T-helper 17 cell (primary cell): ENCODE data around the gene FAM107A. TPM values are rescaled to one million over a fixed set of nuclear protein-coding genes. Genes with fewer than 3 reads are reported as not detected.

Source experiments
- ATAC-seq: fragments of 150-1000 bp; cut with Tn5 transposase; 2 replicates; pipeline ENCODE4 v1.10.0; 2021; ENCODE audit warnings: mild to moderate bottlenecking, moderate library complexity
- DNase-seq, 3 donors: peaks; one replicate each; pipeline versions ENCODE4 v3.0.0 to v3.0.0-alpha.2; 2020 to 2021
- H3K9me3 ChIP-seq: one replicate; pipeline ENCODE4 v1.7.0; 2013; ENCODE audit warnings: low read length, mild to moderate bottlenecking; ENCODE audit not compliant: control insufficient read depth, poor library complexity, severe bottlenecking
- H3K27ac Mint-ChIP-seq: one replicate; pipeline ENCODE4 v1.8.0; 2022; ENCODE audit warnings: mild to moderate bottlenecking, moderate library complexity, mixed read lengths
- H3K27me3 Mint-ChIP-seq: one replicate; pipeline ENCODE4 v1.8.0; 2022; ENCODE audit warnings: mixed read lengths
- H3K36me3 Mint-ChIP-seq: one replicate; pipeline ENCODE4 v1.8.0; 2022; ENCODE audit warnings: low read depth, mixed read lengths
- H3K4me1 Mint-ChIP-seq: one replicate; pipeline ENCODE4 v1.8.0; 2022; ENCODE audit warnings: mild to moderate bottlenecking, mixed read lengths
- H3K4me3 Mint-ChIP-seq: one replicate; pipeline ENCODE4 v1.8.0; 2022; ENCODE audit warnings: mild to moderate bottlenecking, moderate library complexity, mixed read lengths
- total RNA-seq, 4 donors: library from RNA in 2 of 4; stranded (reverse) in 2 of 4; gene quantifications; one replicate each; pipeline ENCODE4 v1.2.3 and lab custom pipeline; 2022 to 2026

Gene FAM107A
- total RNA-seq, 2 donors from 2014 or later = not detected

DNA sequence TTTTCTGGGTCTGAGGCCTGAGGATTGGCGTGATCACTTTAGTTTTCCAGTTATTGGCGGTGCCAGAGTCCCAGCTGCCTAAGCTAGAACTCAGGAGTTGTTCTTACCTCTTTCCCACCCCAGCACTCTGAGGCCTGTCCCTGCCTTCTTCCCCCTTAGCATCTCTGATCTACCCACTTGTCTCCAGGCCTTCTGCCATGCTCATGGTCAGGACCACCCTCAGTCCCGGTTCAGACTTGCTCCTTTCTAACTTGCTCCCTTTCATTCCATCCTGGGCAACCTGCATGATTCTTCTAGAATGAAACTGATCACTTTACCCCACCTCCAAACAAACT, 55.9 kb downstream of the FAM107A start:
- ATAC-seq (no peak), DNase-seq (no peak)
- Mint-ChIP-seq H3K36me3 (no peaks in the 10 kb centered on the region), H3K27ac (no peak overlapping the region), H3K4me3 (no peak overlapping the region), H3K4me1 (peaks cover 5% of the 10 kb centered on the region), H3K27me3 (no peaks in the 10 kb centered on the region)
- H3K9me3 ChIP-seq = no peaks in the 10 kb centered on the region

DNA sequence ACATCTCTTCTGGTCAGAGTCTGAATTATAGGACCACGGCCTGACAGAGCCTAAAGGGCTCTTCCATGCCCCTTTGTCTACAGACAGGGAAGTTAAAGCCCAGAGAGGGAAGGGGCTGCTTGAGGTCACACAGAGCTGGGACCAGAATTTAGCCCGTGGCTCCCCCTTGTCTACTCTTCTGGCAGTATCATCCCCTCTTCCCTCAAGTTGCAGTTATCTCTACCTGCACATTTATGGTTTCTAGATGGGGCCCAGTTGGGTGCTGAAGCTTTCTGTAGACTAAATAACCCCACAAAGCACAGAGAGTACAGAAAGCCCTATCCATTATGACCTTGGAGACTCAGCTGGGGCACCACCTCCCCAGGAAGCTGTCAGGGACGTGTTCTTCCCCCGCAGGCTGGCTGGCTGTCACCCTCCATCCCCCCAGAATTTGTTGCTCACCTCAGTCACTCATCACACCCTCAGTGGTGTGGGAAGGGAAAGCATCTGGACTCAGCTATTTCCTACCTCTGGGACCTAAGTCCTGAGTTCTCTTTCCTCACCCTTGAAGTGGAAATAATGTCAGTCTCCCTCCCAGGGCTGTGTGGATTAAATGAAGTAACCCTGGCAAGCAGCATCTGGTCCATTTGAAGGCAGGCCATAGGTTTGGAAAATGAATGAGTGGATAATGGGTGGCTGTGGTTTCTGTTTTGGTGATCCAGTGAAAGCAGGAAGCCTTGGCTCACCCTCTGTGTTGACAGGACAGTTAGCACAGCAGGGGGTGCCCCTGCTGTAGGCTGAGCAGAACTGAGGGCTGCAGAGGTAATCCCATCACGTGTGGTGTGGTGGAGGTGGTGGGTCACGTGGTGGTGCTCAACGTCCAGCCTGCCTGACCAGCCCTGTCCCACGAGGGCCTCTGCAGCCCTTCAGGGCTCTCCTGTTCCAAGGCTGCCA, 56.5 kb downstream of the FAM107A start:
- peaks cover 2% of the 10 kb centered on the region for H3K4me1 Mint-ChIP-seq
- no peak overlapping the region for H3K27ac Mint-ChIP-seq
- no peak overlapping the region for H3K4me3 Mint-ChIP-seq
- DNase-seq = no peak
- no peaks in the 10 kb centered on the region for H3K27me3 Mint-ChIP-seq
- ATAC-seq = no peak
- no peaks in the 10 kb centered on the region for H3K36me3 Mint-ChIP-seq
- H3K9me3 ChIP-seq = no peaks in the 10 kb centered on the region

DNA sequence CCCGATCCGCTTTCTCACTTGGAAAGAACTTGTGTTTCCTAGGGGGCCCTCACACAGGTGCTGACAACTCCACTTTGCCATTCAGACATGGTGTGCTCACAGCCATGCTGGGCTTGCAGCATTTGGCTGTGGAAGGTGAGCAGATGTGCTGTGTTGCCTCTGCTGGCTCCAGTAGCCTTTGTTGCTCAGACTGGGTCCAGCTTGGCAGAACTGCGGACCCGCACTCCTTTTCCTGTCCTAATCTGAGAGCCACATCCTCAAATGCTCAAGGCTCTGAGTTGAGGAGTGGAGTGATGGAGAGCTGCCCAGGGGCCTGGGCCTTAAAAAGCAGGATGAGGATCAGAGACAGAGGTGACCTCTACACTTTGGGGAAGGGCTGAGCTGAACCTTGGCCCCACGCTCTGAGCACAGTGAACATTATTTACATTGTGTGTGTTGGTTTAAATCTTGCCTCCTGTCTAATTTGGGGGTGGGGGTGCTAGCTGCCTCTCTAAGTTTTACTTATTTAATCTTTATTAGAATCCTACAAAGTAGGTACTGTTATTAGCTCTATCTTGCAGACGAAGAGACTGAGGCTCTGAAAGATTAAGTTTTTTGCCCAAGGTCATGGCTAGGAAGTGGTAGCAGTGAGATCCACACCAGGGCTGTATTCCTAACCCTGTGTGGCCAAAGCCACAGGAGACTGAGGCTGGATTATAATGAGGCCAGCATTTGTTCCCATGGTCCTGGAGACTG, 57.4 kb downstream of the FAM107A start:
- Mint-ChIP-seq H3K27ac (no peak overlapping the region), H3K27me3 (no peaks in the 10 kb centered on the region), H3K36me3 (no peaks in the 10 kb centered on the region), H3K4me3 (no peak overlapping the region), H3K4me1 (peaks cover 2% of the 10 kb centered on the region)
- ATAC-seq (no peak), DNase-seq (no peak)
- H3K9me3 ChIP-seq = no peaks in the 10 kb centered on the region

DNA sequence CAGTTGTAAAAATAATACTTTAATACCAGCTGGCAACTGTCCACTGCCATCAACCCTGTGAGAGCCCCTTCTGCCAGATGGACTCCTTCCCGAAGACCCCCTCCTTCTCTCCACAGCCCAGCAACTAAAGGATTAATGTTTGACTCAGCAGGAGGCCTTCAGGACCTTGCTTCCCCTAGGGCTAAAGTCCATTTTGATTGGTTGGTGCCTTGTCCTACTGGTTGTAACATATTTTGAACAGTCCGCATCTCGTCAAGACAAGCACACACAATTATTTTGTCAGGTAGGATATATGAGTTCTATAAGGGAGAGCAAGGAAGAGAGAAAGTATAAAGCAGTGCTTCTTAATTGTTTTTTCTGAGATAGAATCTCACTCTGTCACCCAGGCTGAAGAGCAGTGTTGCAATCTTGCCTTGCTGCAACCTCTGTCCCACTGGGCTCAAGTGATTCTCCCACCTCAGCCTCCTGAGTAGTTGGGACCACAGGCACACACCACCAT, 58.9 kb downstream of the FAM107A start:
- no peaks in the 10 kb centered on the region for H3K9me3 ChIP-seq
- H3K27ac Mint-ChIP-seq = no peak overlapping the region
- no peak for DNase-seq
- peaks cover 2% of the 10 kb centered on the region for H3K4me1 Mint-ChIP-seq
- H3K4me3 Mint-ChIP-seq = no peak overlapping the region
- no peak for ATAC-seq
- no peaks in the 10 kb centered on the region for H3K36me3 Mint-ChIP-seq
- H3K27me3 Mint-ChIP-seq = no peaks in the 10 kb centered on the region

DNA sequence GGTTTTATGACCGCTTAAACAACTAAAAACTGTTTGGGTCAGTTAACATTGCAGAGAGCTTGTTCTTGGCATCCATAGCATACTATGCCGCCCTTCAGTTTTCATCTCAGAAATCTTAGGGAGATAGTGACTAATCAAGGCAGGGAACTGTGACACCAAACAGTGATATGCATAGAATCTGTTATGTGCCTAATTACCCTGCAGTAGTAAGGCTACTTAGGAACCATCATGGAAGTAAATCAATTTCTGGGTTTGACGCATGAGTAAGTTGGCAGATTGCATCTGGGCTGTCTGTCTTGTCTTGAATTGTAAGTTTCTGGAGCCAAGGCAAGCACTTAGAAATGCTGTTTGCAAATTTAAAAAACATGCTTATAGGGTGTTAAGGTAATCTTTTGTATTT, 62.8 kb downstream of the FAM107A start:
- no peak for DNase-seq
- H3K4me3 Mint-ChIP-seq = no peak overlapping the region
- no peak overlapping the region for H3K27ac Mint-ChIP-seq
- no peaks in the 10 kb centered on the region for H3K9me3 ChIP-seq
- H3K36me3 Mint-ChIP-seq = peaks cover 4% of the 10 kb centered on the region
- H3K27me3 Mint-ChIP-seq = no peaks in the 10 kb centered on the region
- peaks cover 2% of the 10 kb centered on the region for H3K4me1 Mint-ChIP-seq
- no peak for ATAC-seq

Other genes starting within 250 kb of the FAM107A start
- 10 to 100 TPM; 20.1 to 23.1 TPM for gene PXK, start 244.5 kb downstream of the FAM107A start, total RNA-seq
- gene PDHB, start 143.6 kb downstream of the FAM107A start, total RNA-seq = 10 to 100 TPM; 25.6 to 29.9 TPM
- gene KCTD6, start 85.3 kb downstream of the FAM107A start, total RNA-seq = 1 to 10 TPM; 7.0 to 8.4 TPM
- gene ACOX2, start 40.2 kb downstream of the FAM107A start, total RNA-seq = not detected
- gene FAM3D, start 89.4 kb upstream of the FAM107A start, total RNA-seq = not detected